Activated CD4-positive, CD25-positive, alpha-beta regulatory T cell treated with anti-CD3 and anti-CD28 coated beads, Interleukin-2, amount 50 U/mL, for 16 hours (primary cell): ENCODE data around the gene ANKRD13D.
A peak's percentile ranks its signal among the peaks of the same experiment; 100 is the strongest.

ENCODE experiments used
- DNase-seq: peaks from one replicate; pipeline ENCODE4 v3.0.0-alpha.2; 2020; ENCODE audit warnings: low read depth, low spot score

The ANKRD13D gene

DNA sequence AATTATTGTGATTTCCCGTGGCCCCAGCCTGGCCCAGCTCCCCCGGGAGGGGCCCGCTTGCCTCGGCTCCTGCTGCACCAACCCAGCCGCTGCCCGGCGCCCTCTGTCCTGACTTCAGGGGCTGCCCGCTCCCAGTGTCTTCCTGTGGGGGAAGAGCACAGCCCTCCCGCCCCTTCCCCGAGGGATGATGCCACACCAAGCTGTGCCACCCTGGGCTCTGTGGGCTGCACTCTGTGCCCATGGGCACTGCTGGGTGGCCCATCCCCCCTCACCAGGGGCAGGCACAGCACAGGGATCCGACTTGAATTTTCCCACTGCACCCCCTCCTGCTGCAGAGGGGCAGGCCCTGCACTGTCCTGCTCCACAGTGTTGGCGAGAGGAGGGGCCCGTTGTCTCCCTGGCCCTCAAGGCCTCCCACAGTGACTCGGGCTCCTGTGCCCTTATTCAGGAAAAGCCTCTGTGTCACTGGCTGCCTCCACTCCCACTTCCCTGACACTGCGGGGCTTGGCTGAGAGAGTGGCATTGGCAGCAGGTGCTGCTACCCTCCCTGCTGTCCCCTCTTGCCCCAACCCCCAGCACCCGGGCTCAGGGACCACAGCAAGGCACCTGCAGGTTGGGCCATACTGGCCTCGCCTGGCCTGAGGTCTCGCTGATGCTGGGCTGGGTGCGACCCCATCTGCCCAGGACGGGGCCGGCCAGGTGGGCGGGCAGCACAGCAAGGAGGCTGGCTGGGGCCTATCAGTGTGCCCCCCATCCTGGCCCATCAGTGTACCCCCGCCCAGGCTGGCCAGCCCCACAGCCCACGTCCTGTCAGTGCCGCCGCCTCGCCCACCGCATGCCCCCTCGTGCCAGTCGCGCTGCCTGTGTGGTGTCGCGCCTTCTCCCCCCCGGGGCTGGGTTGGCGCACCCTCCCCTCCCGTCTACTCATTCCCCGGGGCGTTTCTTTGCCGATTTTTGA is 3.3 kb upstream of the ANKRD13D start:
- DNase-seq, result no peak

DNA sequence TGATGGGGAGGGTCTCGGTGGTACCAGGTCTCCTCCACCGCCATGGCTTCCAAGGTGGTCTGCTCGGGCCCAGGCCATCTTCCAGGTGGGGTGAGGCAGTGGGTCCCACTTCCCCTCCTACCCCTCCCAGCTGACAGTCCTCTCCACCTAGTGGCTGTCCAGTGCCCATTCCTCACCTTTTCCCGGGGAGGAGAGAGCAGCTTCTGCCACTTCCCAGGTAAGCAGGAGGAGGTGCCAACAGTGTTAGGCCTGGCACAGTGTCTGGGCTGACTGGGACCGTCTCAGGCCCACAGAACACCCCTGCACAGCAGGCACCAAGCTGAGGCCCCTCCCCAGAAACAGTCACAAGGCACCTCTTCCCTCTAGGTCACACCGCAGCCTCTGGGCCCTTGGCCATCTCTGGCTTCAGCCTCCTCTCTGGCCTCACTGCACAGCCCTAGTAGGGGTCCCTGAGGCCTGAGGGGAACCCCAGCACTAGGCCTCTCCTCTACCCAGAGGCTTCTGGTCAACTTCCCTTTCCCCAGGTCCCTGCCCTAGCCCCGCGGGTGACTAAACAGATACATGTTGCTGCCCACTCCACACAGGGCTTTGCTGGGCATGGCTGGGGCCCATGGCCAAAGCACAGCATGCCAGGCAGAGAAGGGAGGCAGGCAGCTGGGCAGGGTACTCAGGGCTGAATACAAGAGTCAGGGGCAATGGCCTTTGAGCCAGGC is 2.3 kb upstream of the ANKRD13D start:
- no peak for DNase-seq

DNA sequence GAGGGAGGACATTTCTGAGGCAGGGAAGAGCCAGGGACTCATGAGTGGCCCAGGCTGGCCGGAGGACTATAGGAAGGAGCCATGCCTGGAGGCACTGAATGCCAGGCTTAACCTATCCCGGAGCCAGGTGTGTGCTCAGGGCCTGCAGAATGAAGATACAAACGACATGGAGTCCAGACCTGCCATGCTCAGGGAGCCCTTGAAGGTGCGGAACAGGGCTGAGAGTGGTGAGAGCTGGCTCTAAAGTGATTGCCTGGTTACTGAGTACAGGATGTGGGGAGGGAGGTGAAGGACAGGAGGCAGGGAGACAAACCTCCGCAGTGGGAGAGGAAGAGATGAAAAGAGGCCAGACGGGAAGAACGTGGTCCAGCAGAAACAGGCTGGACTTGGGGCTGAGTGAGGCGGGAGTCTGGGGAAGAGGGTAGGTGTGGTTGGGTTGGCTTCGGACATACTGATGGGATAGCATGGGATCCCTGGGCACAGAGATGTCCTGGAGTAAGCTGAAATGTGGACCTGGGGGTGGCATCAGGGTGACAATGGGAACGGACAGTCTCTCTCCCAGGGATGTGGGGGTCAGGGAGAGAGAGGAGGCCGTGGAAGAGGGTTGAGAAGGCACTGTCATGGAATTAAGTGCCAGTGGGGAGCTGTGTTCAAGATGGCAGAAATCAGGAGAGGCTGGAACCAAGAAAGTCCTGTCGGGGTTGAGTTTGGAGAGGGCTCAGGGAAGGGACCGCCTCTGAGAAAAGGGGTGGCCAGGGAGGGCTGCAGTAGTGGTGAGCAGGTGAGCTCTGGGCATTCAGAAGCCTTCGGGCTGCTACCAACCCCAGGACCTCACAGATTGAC is 1.5 kb upstream of the ANKRD13D start:
- DNase-seq, result no peak

DNA sequence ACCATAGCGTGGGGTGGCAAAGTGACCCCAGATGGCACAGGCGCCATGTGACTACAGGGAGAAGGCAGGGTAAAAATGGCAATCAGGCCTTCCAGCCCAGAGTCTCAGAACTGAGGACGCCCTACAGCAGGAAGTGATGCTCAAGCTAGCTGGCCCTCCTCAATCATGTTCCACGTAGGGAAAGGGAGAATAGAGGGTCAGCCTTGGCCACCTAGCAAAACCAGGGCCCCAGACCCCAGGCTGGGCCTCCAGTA is 978 bp upstream of the ANKRD13D start:
- no peak for DNase-seq

DNA sequence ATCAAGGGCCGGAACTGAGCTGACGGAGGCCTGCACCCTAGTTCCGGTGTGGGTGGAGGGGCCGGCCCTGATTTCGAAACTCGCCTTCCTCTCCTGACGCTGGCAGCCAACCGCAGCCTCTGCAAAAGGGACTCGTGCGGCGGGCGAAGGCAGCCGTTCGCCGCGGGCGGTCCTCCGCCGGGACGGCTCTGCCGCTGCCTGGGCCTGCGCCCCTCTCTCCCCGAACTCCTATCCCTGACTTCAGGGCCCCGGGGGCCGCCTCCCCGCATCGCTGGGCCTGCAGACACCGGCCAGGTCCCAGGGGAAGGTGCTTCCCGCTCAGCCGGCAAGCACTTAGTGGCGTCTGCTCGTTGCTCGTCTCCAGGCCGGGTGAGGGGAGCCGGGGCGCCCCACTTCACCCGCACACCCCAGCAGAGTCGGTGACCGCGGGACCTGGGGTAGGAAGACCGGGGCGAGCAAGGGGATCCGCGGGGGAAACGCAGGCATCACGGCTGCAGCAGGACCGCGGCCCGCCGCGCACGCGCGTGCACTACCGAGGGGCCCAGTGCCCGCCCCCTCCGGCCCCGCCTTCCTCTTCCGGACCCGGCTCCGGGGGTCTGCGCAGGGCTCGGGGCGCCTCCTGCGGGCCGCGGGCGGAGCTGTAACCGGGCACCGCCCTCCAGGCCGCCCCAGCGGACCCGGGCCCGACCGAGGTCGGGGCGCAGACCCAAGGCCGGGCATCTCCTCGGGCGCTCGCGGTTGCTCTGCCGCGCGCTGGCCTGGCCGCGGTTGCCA is 464 bp upstream of the ANKRD13D start:
- DNase-seq, result peak; percentile 76

DNA sequence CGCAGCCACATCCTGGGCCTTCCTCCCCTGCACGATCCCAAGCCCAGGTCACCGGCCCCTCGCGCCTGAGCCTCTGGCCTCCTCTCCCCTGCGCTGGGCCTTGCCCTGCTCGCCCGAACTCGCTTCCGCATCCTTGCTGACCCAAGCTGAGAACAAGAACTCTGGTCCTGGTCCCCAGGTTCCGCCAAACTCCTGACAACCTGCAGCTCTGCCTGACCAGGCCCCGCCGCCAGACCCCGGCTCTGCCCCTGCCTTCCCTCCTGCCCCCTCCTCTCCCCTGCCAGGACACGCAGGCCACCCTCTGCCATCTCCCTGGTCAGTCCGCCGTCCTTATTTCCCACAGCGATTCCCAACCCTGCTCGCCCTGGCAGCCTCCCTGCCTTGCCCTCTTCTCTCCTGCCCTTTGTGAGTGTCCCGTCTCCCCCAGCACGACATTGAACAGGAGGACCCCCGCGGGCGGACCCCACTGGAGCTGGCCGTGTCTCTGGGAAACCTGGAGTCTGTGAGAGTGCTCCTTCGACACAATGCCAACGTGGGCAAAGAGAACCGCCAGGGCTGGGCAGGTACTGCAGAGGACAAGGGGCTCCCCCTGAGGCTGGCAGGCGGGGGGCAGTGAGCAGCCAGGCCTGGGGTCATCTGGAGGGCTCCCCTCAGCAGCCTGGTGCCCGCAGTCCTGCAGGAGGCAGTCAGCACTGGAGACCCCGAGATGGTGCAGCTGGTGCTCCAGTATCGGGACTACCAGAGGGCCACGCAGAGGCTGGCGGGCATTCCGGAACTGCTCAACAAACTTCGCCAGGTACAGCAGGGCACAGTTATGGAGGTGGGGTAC is 762 bp downstream of the ANKRD13D start:
- no peak for DNase-seq

DNA sequence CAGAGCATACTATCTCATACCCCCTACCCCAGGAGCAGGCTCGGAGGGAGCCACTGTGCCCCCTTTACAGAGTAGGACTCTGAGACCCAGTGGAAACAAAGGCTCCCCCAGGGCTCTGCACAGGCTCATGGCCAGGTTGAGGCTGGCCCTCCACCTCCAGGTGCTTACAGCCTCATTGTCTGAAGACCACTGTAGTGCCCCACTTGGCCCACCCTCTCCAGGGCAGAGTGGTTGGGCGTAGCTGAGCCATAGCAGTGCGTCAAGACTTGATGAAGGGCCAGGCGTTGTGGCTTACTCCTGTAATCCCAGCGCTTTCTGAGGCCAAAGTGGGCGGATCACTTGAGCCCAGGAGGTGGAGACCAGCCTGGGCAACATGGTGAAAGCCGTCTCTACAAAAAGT is 1.7 kb downstream of the ANKRD13D start:
- DNase-seq, result no peak

DNA sequence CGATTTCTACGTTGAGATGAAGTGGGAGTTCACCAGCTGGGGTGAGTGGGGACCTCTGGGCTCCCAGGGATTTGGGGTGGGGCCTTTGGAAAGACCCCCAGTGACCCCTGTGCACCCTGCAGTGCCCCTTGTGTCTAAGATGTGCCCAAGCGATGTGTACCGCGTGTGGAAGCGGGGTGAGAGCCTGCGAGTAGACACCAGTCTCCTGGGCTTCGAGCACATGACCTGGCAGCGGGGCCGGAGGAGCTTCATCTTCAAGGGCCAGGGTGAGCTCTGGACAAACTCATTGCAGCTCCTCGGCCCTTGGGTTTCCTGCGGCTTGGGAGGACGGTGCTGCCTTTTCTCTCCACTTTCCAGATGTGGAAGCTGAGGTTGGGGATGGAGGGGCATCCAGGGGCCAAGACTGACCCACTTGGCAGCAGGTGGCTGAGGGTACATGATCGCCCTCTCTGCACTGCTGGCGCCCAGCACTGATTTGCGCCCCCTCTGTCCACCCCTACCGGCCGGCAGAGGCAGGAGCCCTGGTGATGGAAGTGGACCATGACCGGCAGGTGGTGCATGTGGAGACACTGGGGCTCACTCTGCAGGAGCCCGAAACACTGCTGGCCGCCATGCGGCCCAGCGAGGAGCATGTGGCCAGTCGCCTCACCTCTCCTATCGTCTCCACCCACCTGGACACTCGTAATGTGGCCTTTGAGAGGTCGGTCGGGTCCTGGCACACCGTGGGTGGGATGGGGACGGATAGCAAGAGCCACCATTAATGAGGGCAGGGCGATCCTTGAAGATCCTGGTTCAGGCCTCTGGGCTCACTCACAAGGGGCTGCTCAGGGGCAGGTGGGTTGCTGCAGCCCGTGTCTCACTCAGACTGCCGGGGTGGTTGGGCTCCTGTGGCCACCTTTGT is 2.6 kb downstream of the ANKRD13D start:
- no peak for DNase-seq

DNA sequence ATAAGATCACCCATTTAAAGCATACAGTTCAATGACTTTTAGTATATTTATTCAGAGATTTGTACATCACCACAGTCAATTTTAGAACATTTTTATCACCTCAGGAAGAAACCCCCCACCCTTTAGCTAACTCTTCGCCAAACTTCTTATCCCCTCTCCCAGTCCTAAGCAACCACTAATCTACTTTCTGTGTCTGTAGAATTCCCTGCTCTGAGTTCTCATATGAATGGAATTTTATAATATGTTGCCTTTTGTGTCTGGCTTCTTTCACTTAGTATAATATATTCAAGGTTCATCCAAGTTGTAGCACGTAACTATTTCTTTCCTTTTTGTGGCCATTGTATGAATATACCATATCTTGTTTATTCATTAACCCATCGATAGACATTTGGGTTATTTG is 3.6 kb downstream of the ANKRD13D start:
- no peak for DNase-seq

DNA sequence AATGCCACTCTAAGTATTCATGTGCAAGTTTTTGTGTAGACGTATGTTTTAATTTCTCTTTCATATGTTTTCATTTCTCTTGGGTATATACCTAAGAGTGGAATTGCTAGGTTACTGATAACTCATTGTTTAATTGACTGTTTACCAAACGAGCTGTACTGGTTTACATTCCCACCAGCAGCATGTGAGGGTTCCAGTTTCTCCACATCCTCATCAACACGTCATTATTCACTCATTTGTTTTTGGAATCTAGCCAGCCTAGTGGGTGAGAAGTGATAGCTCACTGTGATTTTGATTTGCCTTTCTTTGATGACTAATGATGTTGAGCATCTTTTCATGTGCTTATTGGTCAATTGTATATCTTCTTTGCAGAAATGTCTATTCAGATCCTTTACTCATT is 4.0 kb downstream of the ANKRD13D start:
- DNase-seq, result no peak

DNA sequence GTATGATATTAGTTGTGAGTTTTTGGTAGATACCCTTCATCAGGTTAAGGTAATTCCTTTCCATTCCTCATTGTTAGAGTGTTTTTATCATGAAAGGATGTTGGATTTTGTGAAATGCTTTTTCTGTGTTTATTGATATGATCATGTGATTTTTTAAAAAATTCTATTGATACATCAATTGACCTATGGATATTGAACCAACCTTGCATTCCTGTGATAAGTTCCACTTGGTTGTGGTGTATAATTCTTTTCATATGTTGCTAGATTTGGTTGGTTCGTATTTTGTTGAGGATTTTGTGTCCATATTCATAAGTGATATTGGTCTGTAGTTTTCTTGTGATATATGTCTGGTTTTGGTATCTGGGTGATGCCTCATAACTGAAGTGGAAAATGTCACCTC is 6.7 kb downstream of the ANKRD13D start:
- DNase-seq, result no peak

DNA sequence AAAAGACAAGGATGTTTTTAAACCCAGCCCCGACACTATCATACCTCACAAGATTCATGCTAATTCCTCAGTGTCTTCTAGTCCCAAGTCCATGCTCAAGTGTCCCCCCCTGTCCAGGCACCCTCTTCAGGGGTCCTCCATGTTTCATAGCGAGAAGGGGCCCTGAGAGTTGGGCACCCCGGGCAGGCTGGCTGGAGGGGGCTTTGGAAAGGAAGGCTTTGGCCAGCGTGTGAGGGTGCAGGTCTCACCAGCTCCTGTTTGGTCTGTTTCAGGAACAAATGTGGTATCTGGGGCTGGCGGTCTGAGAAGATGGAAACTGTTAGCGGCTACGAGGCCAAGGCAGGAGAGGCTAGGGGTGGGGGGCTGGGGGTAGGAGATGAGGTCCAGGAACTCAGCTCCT is 9.7 kb downstream of the ANKRD13D start:
- no peak for DNase-seq

DNA sequence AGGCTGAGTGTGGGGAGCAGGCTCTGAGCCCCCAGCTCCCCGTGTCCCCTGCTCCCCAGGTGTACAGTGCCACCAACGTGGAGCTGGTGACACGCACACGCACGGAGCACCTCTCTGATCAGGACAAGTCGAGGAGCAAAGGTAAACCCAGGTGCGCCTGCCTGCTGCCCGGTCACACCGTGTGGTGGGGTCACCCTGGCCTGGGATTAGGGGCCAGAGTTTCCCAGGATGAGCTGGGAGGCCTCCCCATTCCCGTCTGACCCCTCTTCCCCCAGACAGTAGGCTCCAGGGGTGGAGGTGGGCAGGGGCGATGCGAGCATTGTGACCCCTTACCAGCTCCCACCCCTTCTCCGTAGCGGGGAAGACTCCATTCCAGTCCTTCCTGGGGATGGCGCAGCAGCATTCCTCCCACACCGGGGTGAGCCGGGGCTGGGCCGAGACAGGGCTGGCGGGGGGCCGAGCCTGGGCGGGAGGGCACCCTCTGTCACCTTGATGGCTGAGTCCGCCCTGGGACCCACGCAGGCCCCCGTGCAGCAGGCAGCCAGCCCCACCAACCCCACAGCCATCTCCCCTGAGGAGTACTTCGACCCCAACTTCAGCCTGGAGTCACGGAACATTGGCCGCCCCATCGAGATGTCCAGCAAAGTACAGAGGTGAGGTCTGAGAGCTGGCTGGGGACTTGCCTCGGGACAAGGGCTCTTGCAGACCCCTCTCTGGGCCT is 10.5 kb downstream of the ANKRD13D start:
- DNase-seq, result no peak

DNA sequence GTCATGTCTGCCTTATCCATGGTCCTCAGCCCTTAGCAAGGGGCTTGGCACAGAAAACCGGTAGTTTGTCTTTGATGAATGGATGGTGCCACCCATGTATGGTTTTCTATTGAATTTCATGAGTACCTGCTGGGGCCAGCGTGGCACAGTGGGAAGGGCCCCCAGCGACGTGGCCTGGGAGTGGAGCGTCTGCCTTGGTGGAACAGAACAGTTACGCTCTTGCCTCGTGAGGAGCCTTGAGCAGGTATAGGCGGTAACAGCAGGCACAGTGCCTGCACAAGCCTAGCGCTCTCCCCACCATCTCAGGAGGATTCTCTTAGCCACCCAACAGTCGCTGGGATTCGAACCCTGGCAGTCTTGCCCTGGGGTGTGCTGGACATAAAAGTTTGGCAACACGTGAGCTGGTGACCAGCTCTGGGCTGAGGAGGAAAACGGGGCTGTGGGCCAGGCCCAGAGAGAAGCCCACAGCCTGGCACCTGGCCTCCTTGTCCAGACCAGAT is 11.2 kb downstream of the ANKRD13D start:
- DNase-seq, result no peak

DNA sequence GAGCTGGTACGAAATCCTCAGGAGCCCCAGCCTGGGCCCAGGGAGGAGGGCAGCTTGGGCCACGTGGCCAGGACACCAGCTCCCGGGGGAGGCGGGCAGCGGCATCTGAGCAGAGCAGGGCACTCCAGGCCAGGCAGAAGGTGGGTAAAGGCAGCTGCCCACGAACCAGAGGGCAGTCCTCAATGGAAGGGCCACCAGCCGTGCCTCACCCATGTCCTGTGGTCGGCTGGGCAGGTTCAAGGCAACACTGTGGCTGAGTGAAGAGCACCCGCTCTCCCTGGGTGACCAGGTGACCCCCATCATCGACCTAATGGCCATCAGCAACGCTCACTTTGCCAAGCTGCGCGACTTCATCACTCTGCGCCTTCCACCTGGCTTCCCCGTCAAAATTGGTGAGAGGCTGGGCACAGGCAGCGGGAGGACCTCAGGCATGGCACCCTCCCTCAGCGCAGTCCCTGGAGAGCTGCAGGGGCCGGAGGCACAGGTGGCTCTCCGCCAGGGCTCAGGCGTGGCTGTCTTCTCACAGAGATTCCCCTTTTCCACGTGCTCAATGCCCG is 11.7 kb downstream of the ANKRD13D start:
- no peak for DNase-seq

DNA sequence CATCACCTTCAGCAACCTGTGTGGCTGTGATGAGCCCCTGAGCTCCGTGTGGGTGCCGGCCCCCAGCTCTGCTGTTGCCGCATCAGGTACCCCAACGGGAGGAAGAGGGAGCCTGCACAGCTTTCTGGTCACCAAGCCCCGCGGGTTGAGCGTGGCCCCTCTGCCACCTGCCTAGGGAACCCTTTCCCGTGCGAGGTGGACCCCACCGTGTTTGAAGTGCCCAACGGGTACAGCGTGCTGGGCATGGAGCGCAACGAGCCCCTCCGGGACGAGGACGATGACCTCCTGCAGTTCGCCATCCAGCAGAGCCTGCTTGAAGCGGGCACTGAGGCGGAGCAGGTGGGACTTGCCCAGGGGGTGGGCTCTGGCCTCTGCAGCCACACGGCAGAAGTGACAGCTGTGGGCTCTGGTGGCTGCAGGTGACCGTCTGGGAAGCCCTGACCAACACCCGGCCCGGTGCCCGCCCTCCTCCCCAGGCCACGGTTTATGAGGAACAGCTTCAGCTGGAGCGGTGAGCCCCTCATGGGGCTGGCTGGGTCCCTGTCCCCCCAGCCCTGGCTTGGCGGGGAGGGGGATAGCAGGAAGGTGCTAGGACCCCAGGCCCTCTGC is 12.3 kb downstream of the ANKRD13D start:
- no peak for DNase-seq

DNA sequence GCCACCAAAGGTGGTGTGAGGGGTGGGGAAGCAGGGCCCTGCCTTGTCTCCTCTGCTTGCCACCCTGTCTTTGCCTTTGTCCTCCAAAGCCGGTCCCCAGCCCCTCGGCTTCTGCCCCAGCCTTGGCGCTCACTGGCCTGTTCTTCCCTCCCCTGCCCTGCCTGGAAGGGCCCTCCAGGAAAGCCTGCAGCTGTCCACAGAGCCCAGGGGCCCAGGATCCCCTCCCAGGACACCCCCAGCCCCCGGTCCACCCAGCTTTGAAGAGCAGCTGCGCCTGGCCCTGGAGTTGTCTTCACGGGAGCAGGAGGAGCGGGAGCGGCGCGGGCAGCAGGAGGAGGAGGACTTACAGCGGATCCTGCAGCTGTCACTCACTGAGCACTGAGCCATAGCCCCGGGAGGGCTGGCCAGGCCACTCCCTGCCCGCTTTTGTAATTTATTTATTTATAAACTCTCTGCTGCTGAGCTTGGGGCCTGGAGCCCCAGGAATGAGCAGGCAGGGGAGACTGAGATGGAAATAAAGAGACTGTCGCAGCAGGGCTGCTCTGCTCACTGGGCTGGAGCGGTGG is 12.9 kb downstream of the ANKRD13D start:
- no peak for DNase-seq
